Lower lobe of right lung (tissue), 2 donors: ENCODE data around the gene RBM14. TPM values are rescaled to one million over a fixed set of nuclear protein-coding genes. Genes with fewer than 3 reads are reported as not detected.

Source experiments
- ATAC-seq, 2 donors: fragments of 200-7000 bp; cut with Tn5 transposase; one replicate each; pipeline ENCODE4 v1.9.1; 2020 to 2022; ENCODE audit warnings: mild to moderate bottlenecking in 2 of 2, moderate library complexity in 2 of 2
- DNase-seq: peaks from one replicate; pipeline ENCODE4 v3.0.0-alpha.2; 2020
- H3K27ac ChIP-seq: fragments of 200-600 bp; one replicate; pipeline ENCODE4 v1.8.0; 2022
- H3K27me3 ChIP-seq: fragments of 200-600 bp; one replicate; pipeline ENCODE4 v1.8.0; 2022; ENCODE audit warnings: low read depth
- H3K36me3 ChIP-seq: fragments of 200-600 bp; one replicate; pipeline ENCODE4 v1.8.0; 2022; ENCODE audit warnings: mild to moderate bottlenecking
- H3K4me1 ChIP-seq: fragments of 200-600 bp; one replicate; pipeline ENCODE4 v1.8.0; 2022
- H3K4me3 ChIP-seq: fragments of 200-600 bp; one replicate; pipeline ENCODE4 v1.8.0; 2022; ENCODE audit warnings: mild to moderate bottlenecking
- H3K9me3 ChIP-seq: fragments of 200-600 bp; one replicate; pipeline ENCODE4 v1.8.0; 2022
- intact Hi-C: fragments of 100-400 bp; cut with DNase I; formaldehyde crosslinking; loops from one replicate; pipeline ENCODE4 v1.11.0; 2022
- total RNA-seq: library from RNA; stranded (reverse); fragmentation: NEBNext Ultra II Directional; extraction: Animal tissue kit (Norgen Biotek cat#: 25700); gene quantifications from one replicate; pipeline ENCODE4 v1.2.1, GENCODE V29; 2021
- TF ChIP-seq, protein P1 (sequence below): fragments of 200-600 bp; IDR thresholded peaks from one replicate; pipeline ENCODE4 v1.8.0; 2022; ENCODE audit warnings: antibody characterized with exemption, mild to moderate bottlenecking
- donor health status: DM: no; HTN: yes; CAD: no; lungs with severe emphysema.

RBM14 gene
- total RNA-seq, 1 donor from 2014 or later = 93.4 TPM

DNA sequence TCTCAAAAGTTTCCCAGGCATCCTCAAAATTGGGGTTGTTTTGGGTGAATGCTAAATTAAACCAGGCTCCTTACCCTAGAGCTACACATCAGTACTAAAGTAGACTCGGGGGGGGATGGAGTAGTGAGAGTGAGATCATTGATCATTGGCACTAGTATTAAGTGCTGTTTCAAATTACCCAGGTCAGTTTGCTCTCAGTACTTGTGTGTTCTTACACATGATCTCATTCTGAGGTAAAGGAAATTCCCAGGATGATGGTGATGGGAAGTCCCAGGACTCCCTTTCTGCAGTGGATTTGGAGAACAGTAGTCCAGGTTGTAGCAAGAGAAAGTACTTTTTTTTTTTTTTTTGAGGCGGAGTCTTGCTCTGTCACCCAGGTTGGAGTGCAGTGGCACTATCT lies 34.6 kb downstream of the RBM14 start:
- no peak for DNase-seq
- intact Hi-C loops = no loop called here
- Histone ChIP-seq H3K9me3 (no peaks in the 10 kb centered on the region), H3K27ac (no peak overlapping the region), H3K4me3 (no peak overlapping the region), H3K4me1 (peaks cover 11% of the 10 kb centered on the region), H3K36me3 (peaks cover 79% of the 10 kb centered on the region), H3K27me3 (no peaks in the 10 kb centered on the region)
- TF ChIP-seq, protein P1, sequence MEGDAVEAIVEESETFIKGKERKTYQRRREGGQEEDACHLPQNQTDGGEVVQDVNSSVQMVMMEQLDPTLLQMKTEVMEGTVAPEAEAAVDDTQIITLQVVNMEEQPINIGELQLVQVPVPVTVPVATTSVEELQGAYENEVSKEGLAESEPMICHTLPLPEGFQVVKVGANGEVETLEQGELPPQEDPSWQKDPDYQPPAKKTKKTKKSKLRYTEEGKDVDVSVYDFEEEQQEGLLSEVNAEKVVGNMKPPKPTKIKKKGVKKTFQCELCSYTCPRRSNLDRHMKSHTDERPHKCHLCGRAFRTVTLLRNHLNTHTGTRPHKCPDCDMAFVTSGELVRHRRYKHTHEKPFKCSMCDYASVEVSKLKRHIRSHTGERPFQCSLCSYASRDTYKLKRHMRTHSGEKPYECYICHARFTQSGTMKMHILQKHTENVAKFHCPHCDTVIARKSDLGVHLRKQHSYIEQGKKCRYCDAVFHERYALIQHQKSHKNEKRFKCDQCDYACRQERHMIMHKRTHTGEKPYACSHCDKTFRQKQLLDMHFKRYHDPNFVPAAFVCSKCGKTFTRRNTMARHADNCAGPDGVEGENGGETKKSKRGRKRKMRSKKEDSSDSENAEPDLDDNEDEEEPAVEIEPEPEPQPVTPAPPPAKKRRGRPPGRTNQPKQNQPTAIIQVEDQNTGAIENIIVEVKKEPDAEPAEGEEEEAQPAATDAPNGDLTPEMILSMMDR = no peak
- ATAC-seq = no peak

DNA sequence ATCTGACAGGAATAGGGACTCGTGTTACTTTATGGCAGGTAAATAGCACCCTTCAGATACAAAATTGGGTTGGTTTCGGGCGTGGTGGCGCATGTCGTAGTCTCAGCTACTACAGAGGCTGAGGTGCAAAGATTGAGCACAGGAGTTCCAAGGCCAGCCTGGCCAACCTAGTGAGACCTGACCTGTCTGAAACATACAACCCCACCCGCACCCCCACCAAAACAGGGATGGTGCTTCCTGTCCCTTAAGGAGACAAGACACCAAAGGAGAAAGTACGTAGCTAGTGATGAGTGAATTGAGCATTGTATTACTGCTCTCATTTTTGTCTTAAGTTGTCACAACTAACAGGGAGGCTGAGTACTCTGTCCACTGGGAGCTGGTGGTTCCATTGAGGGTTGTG lies 36.2 kb downstream of the RBM14 start:
- DNase-seq (no peak), ATAC-seq (no peak)
- no peaks in the 10 kb centered on the region for H3K9me3 ChIP-seq
- intact Hi-C loops = no loop called here
- no peak overlapping the region for H3K4me3 ChIP-seq
- H3K27me3 ChIP-seq = no peaks in the 10 kb centered on the region
- H3K27ac ChIP-seq = no peak overlapping the region
- H3K4me1 ChIP-seq = no peaks in the 10 kb centered on the region
- peaks cover 74% of the 10 kb centered on the region for H3K36me3 ChIP-seq
- TF ChIP-seq, protein P1 = no peak

DNA sequence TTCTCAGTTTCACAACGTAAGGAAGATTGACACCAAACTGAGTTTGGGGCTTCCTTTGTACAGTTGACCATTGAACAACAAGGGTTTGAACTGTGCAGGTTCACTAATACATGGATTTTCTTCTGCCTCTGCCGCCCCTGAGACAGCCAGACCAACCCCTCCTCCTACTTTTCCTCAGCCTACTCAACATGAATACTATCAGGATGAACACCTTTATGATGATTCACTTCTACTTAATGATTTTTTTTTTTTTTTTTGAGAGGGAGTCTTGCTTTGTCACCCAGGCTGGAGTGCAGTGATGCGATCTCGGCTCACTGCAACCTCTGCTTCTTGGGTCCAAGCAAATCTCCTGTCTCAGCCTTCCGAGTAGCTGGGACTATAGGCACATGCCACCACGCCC lies 36.7 kb downstream of the RBM14 start:
- Histone ChIP-seq H3K36me3 (peaks cover 74% of the 10 kb centered on the region), H3K4me3 (no peak overlapping the region), H3K27me3 (no peaks in the 10 kb centered on the region), H3K4me1 (no peaks in the 10 kb centered on the region), H3K9me3 (no peaks in the 10 kb centered on the region), H3K27ac (no peak overlapping the region)
- DNase-seq (no peak), ATAC-seq (no peak)
- TF ChIP-seq, protein P1 = no peak
- intact Hi-C loops = no loop called here

DNA sequence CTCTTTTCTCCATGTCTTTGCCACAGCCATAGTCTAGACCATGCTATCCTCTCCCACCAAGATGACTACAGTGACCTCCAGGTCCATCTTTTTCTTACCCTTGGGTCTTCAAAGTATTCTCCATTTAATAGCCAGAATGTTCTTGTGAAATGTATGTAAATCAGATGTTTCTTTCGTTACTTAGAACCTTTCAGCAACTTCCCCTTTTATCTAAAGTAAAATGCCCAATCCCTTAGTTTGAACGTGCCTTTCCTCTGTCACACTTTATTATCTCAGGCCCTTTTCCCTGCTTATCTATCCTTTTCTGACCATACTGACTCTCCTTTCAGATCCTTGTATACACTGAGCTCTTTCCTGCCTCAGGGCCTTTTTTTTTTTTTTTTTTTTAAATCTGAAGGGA lies 43.3 kb downstream of the RBM14 start:
- ATAC-seq = no peak
- no peaks in the 10 kb centered on the region for H3K27me3 ChIP-seq
- TF ChIP-seq, protein P1 = no peak
- H3K27ac ChIP-seq = no peak overlapping the region
- peaks cover 74% of the 10 kb centered on the region for H3K36me3 ChIP-seq
- H3K9me3 ChIP-seq = no peaks in the 10 kb centered on the region
- H3K4me1 ChIP-seq = no peaks in the 10 kb centered on the region
- intact Hi-C loops = no loop called here
- no peak overlapping the region for H3K4me3 ChIP-seq
- DNase-seq = no peak

DNA sequence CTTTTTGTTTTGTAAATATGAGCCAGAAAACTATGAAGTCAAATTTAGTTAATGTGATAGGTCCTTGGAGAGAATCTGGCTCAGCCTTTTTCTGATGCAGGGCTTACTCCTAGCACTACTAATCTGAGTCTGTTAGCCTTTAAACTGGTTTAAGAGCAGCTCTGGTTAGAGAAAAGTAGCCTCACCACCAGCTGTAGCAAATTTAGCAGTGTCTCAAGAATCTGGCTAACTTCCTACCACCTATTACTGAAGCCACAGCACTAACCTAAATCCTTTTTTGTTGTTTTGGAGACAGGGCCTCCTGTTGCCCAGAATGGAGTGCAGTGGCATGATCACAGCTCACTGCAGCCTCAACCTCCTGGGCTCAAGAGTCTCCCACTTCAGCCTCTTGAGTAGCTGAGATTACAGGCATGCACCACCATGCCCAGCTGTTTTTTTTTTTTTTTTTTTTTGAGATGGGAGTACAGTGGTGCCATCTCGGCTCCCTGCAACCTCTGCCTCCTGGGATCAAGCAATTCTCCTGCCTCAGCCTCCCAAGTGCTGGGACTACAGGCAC lies 47.4 kb downstream of the RBM14 start:
- TF ChIP-seq, protein P1 = no peak
- Histone ChIP-seq H3K4me1 (no peaks in the 10 kb centered on the region), H3K27me3 (no peaks in the 10 kb centered on the region), H3K9me3 (no peaks in the 10 kb centered on the region), H3K4me3 (no peak overlapping the region), H3K36me3 (peaks cover 83% of the 10 kb centered on the region), H3K27ac (no peak overlapping the region)
- ATAC-seq = peak; percentile 54 to 61
- intact Hi-C loops = no loop called here
- DNase-seq = no peak

DNA sequence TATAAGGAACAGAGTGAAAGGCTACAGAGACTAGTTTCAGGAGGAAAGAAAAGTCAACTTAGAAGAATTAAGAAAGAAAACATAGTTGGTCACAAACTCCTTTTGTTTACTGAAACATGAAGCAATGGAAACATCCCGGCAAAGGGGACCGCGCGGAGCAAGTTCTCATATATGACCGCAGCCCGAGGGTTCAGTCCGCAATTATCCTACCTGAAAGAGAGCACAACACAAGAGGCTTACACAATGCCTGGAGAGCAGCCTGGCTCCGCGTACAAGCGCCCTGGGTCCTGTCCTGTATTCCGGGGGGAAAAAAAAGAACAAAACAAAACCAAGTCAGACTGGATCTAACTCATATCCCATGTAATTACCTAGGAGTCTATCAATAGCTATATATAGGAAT lies 48.9 kb downstream of the RBM14 start:
- no peak for ATAC-seq
- TF ChIP-seq, protein P1 = no peak
- no peak overlapping the region for H3K27ac ChIP-seq
- no peaks in the 10 kb centered on the region for H3K4me1 ChIP-seq
- H3K4me3 ChIP-seq = no peak overlapping the region
- DNase-seq = no peak
- no peaks in the 10 kb centered on the region for H3K27me3 ChIP-seq
- no peaks in the 10 kb centered on the region for H3K9me3 ChIP-seq
- H3K36me3 ChIP-seq = peaks cover 89% of the 10 kb centered on the region
- intact Hi-C loops = no loop called here
